IMR-90 (cell line): ENCODE results near the gene CHRM5. TPM values are rescaled to one million over a fixed set of nuclear protein-coding genes. Genes with fewer than 3 reads are reported as not detected.

Source experiments
- ATAC-seq: fragments of 200-7000 bp; cut with Tn5 transposase; 2 replicates; pipeline ENCODE4 v1.9.1; 2020; ENCODE audit warnings: low read depth, mild to moderate bottlenecking, moderate library complexity
- BruUV-seq: library from RNA; stranded (reverse); fragments of 400-500 nt; replicated peaks from 2 replicates; lab custom pipeline; 2021; lab: Mats Ljungman, UMichigan
- CTCF ChIA-PET: fragments of 300-600 bp; formaldehyde crosslinking; extraction: SDS; loops from one replicate; lab custom pipeline; 2021; ENCODE audit warnings: antibody characterized with exemption; lab: Yijun Ruan, JAX
- POLR2A ChIA-PET: fragments of 300-600 bp; sonication (Branson Sonifier 250); formaldehyde crosslinking; loops from one replicate; lab custom pipeline; 2022; ENCODE audit warnings: antibody characterized with exemption; ENCODE audit not compliant: unreplicated experiment; lab: Charles Lee
- DNase-seq: peaks from one replicate; pipeline ENCODE4 v3.0.0; 2013
- H2AFZ ChIP-seq: replicated peaks from 2 replicates; pipeline ENCODE3; 2013; ENCODE audit warnings: low read length, mild to moderate bottlenecking; ENCODE audit not compliant: poor library complexity
- H2AK5ac ChIP-seq: 2 replicates; pipeline ENCODE4 v1.6.1; 2013; ENCODE audit warnings: low read depth, low read length, inconsistent platforms
- H2AK9ac ChIP-seq: replicated peaks from 2 replicates; pipeline ENCODE3; 2013; ENCODE audit warnings: mild to moderate bottlenecking, low read depth, low read length, moderate library complexity; ENCODE audit not compliant: poor library complexity
- H2BK120ac ChIP-seq: 2 replicates; pipeline ENCODE4 v1.6.1; 2013; ENCODE audit warnings: low read depth, low read length, inconsistent platforms
- H2BK15ac ChIP-seq: 3 replicates; pipeline ENCODE4 v1.6.1; 2013; ENCODE audit warnings: low read depth, low read length, inconsistent platforms
- H2BK20ac ChIP-seq: 2 replicates; pipeline ENCODE4 v1.6.1; 2013; ENCODE audit warnings: low read depth, mild to moderate bottlenecking, inconsistent platforms, low read length, moderate library complexity
- H2BK5ac ChIP-seq: 2 replicates; pipeline ENCODE4 v1.6.1; 2013; ENCODE audit warnings: mild to moderate bottlenecking, low read depth, low read length, inconsistent platforms; ENCODE audit not compliant: poor library complexity, severe bottlenecking
- H3K14ac ChIP-seq: replicated peaks from 2 replicates; pipeline ENCODE4 v1.6.1; 2013; ENCODE audit warnings: low read depth, low read length, inconsistent platforms
- H3K18ac ChIP-seq: 2 replicates; pipeline ENCODE4 v1.6.1; 2013; ENCODE audit warnings: low read depth, low read length, control low read depth
- H3K23ac ChIP-seq: 2 replicates; pipeline ENCODE4 v1.6.1; 2013; ENCODE audit warnings: low read depth, low read length, inconsistent platforms
- H3K27ac ChIP-seq: 2 replicates; pipeline ENCODE4 v1.5.1; 2013; ENCODE audit warnings: mild to moderate bottlenecking, control low read depth, low read length; ENCODE audit not compliant: insufficient read depth
- H3K27me3 ChIP-seq: 2 replicates; pipeline ENCODE4 v1.6.1; 2013; ENCODE audit warnings: low read length; ENCODE audit not compliant: control insufficient read depth, insufficient read depth
- H3K36me3 ChIP-seq: 2 replicates; pipeline ENCODE4 v1.6.1; 2013; ENCODE audit warnings: low read length, mixed read lengths; ENCODE audit not compliant: control insufficient read depth, insufficient read depth
- H3K4ac ChIP-seq: 2 replicates; pipeline ENCODE4 v1.6.1; 2013; ENCODE audit warnings: low read depth, low read length, inconsistent platforms
- H3K4me1 ChIP-seq: 2 replicates; pipeline ENCODE4 v1.6.1; 2013; ENCODE audit warnings: low read length, mixed read lengths; ENCODE audit not compliant: control insufficient read depth, insufficient read depth
- H3K4me2 ChIP-seq: 2 replicates; pipeline ENCODE4 v1.6.1; 2013; ENCODE audit warnings: low read depth, mild to moderate bottlenecking, control low read depth, low read length, moderate library complexity
- H3K4me3 ChIP-seq: 2 replicates; pipeline ENCODE4 v1.5.1; 2013; ENCODE audit warnings: low read depth, mild to moderate bottlenecking, control low read depth, low read length, moderate library complexity; ENCODE audit not compliant: insufficient read depth
- H3K56ac ChIP-seq: 2 replicates; pipeline ENCODE4 v1.6.1; 2013; ENCODE audit warnings: low read length, inconsistent platforms; ENCODE audit not compliant: insufficient read depth; ENCODE audit errors: extremely low read depth
- H3K79me1 ChIP-seq, 2 experiments: 2 replicates each; pipeline ENCODE4 v1.6.1; 2013; ENCODE audit warnings: low read length in 2 of 2, inconsistent platforms in 1 of 2, low read depth in 1 of 2
- H3K9ac ChIP-seq: 2 replicates; pipeline ENCODE4 v1.6.1; 2013; ENCODE audit warnings: low read depth, low read length, control low read depth
- H3K9me1 ChIP-seq: 2 replicates; pipeline ENCODE4 v1.6.1; 2013; ENCODE audit warnings: low read length, inconsistent platforms; ENCODE audit not compliant: insufficient read depth
- H3K9me3 ChIP-seq: 2 replicates; pipeline ENCODE4 v1.6.1; 2013; ENCODE audit warnings: low read length; ENCODE audit not compliant: control insufficient read depth, insufficient read depth
- H4K20me1 ChIP-seq: 2 replicates; pipeline ENCODE4 v1.6.1; 2013; ENCODE audit warnings: low read length, inconsistent platforms; ENCODE audit not compliant: insufficient read depth
- H4K5ac ChIP-seq: 2 replicates; pipeline ENCODE4 v1.6.1; 2013; ENCODE audit warnings: mild to moderate bottlenecking, low read depth, low read length, control low read depth
- H4K8ac ChIP-seq, 2 experiments: 2 replicates each; pipeline ENCODE4 v1.6.1; 2013; ENCODE audit warnings: low read depth in 2 of 2, low read length in 2 of 2, control low read depth in 1 of 2, inconsistent platforms in 1 of 2
- H4K91ac ChIP-seq: 2 replicates; pipeline ENCODE4 v1.6.1; 2013; ENCODE audit warnings: low read depth, low read length, inconsistent platforms; ENCODE audit not compliant: insufficient read depth
- BHLHE40 ChIP-seq: fragments of 150-350 bp; IDR thresholded peaks from 2 replicates; pipeline ENCODE4 v1.6.1; 2016; ENCODE audit warnings: mild to moderate bottlenecking, low read depth, low read length
- CHD1 ChIP-seq: IDR thresholded peaks from 2 replicates; pipeline ENCODE4 v1.6.1; 2012; ENCODE audit warnings: low read depth, low read length, improper control_type of control experiment
- CTCF ChIP-seq: conservative IDR thresholded peaks from 2 replicates; pipeline ENCODE4 v1.5.1; 2012; ENCODE audit warnings: mild to moderate bottlenecking, low read depth, low read length, improper control_type of control experiment
- FOS ChIP-seq: fragments of 150-350 bp; IDR thresholded peaks from 2 replicates; pipeline ENCODE4 v1.6.1; 2016; ENCODE audit warnings: low read depth, low read length
- MAZ ChIP-seq: IDR thresholded peaks from 2 replicates; pipeline ENCODE4 v1.6.1; 2012; ENCODE audit warnings: low read depth, mild to moderate bottlenecking, low read length, improper control_type of control experiment, moderate library complexity, borderline replicate concordance
- NFE2L2 ChIP-seq: fragments of 150-350 bp; IDR thresholded peaks from 2 replicates; pipeline ENCODE4 v1.6.1; 2016; ENCODE audit warnings: low read depth, mild to moderate bottlenecking, low read length
- POLR2A ChIP-seq: IDR thresholded peaks from 2 replicates; pipeline ENCODE4 v1.6.1; 2012; ENCODE audit warnings: mild to moderate bottlenecking, low read depth, low read length
- RAD21 ChIP-seq: IDR thresholded peaks from 2 replicates; pipeline ENCODE4 v1.6.1; 2012; ENCODE audit warnings: low read length, improper control_type of control experiment
- RCOR1 ChIP-seq: IDR thresholded peaks from 2 replicates; pipeline ENCODE4 v1.6.1; 2012; ENCODE audit warnings: mild to moderate bottlenecking, low read length, improper control_type of control experiment; ENCODE audit not compliant: insufficient replicate concordance
- SMC3 ChIP-seq: fragments of 150-350 bp; IDR thresholded peaks from 2 replicates; pipeline ENCODE4 v1.6.1; 2016; ENCODE audit warnings: low read depth, mild to moderate bottlenecking, antibody characterized with exemption, low read length, moderate library complexity
- WGBS, 2 experiments: methylation state at CpG; one replicate each; pipeline versions ENCODE4 v1.1.5 to v1.1.7; 2013; ENCODE audit warnings: missing lambda C conversion rate in 2 of 2; ENCODE audit not compliant: insufficient read length in 1 of 2; ENCODE audit errors: extremely low coverage in 2 of 2; 5-methylcytosine and 5-hydroxymethylcytosine counted together
- dilution Hi-C: fragments of 300-500 bp; cut with HindIII; formaldehyde crosslinking; loops from one replicate; pipeline ENCODE4 v1.14.3; 2018; ENCODE audit warnings: low sequenced_read_pairs; ENCODE audit not compliant: unreplicated experiment
- in situ Hi-C: fragments of 300-500 bp; cut with MboI; formaldehyde crosslinking; loops from 3 replicates; pipeline ENCODE4 v1.14.3; 2019; ENCODE audit warnings: low sequenced_read_pairs, inconsistent platforms, mixed read lengths
- intact Hi-C: fragments of 100-400 bp; cut with micrococcal nuclease; formaldehyde crosslinking; loops from 2 replicates; pipeline ENCODE4 v1.10.0; 2022
- polyA plus RNA-seq, 3 experiments: library from polyadenylated mRNA; depleted of rRNA; stranded (reverse); fragments of >200 nt; gene quantifications; 2 replicates each; pipeline ENCODE4 v1.2.3, GENCODE V29; 2012; ENCODE audit warnings: low replicate concordance in 1 of 3
- total RNA-seq: library from RNA; depleted of rRNA; stranded (reverse); fragments of >200 nt; gene quantifications from 2 replicates; pipeline ENCODE4 v1.2.3, GENCODE V29; 2012
- TF ChIP-seq, protein P1 (sequence below): fragments of 150-350 bp; IDR thresholded peaks from 2 replicates; pipeline ENCODE4 v1.6.1; 2017; ENCODE audit warnings: mild to moderate bottlenecking, antibody characterized with exemption, low read length, low read depth

The CHRM5 gene
- total and polyA plus RNA-seq, 2 of the 4 experiments (the other 2 are of a cell fraction): under 0.01 to 0.03 TPM

DNA sequence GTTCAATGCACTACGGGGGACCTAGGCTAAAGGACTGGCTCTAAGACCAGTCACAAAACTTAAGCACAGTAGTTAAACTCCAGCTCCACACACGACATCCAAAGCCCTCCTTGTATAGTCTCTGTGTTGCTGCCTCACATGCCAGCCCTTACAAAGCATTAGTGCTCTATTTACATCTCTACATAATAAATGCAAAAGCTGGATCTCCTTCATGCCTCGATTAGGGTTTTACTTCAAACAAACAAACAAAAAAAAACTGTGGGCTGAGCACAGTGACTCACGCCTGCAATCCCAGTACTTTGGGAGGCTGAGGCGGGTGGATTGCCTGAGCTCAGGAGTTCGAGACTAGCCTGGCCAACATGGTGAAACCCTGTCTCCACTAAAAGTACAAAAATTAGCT is 143.2 kb downstream of the CHRM5 start (continued):
- TF ChIP-seq CTCF (no peak), RCOR1 (no peak), FOS (no peak)

GRCh38 chr15:34114215-34114614 is 145.9 kb downstream of the CHRM5 start:
- H2BK15ac ChIP-seq: no peak overlapping the region
- H4K91ac ChIP-seq: no peak overlapping the region
- H4K5ac ChIP-seq: no peak overlapping the region
- in situ Hi-C loops (loop anchor here (25.0 kb wide), 1 partner anchor 473 kb away; the partner anchor contains the start of gene GOLGA8B), intact Hi-C loops (no loop called here), dilution Hi-C loops (no loop called here)
- no peak overlapping the region; the same call in 1 of the 2 replicates for H3K56ac ChIP-seq
- H3K18ac ChIP-seq: no peak overlapping the region
- no peaks in the 10 kb centered on the region for H3K9me1 ChIP-seq
- no peaks in the 10 kb centered on the region; the same call in 1 of the 2 replicates for H3K4me1 ChIP-seq
- no peak for ATAC-seq
- no peak overlapping the region for H4K8ac ChIP-seq
- BruUV-seq: no TSS peak
- H3K4me2 ChIP-seq: no peak overlapping the region
- no peak overlapping the region for H2AK5ac ChIP-seq
- no CpG with 5 or more reads among the region's 2 CpGs for WGBS, 2 experiments
- no peak overlapping the region for H3K14ac ChIP-seq
- H3K36me3 ChIP-seq: no peaks in the 10 kb centered on the region
- no peaks in the 10 kb centered on the region for H3K9me3 ChIP-seq
- H3K9ac ChIP-seq: no peak overlapping the region
- ChIA-PET POLR2A (no interaction called here), CTCF (no interaction called here)
- no peaks in the 10 kb centered on the region for H4K20me1 ChIP-seq
- no peak overlapping the region for H3K4me3 ChIP-seq
- DNase-seq: no peak
- no peaks in the 10 kb centered on the region for H3K79me1 ChIP-seq
- H2AFZ ChIP-seq: no peak overlapping the region
- no peak overlapping the region for H3K27ac ChIP-seq
- no peak overlapping the region for H3K23ac ChIP-seq
- no peak overlapping the region for H2AK9ac ChIP-seq
- H2BK5ac ChIP-seq: no peak overlapping the region
- no peak overlapping the region for H2BK20ac ChIP-seq
- H3K4ac ChIP-seq: no peak overlapping the region
- no peaks in the 10 kb centered on the region for H3K27me3 ChIP-seq
- no peak overlapping the region for H2BK120ac ChIP-seq
- TF ChIP-seq BHLHE40 (no peak), SMC3 (no peak), RCOR1 (no peak), POLR2A (no peak), NFE2L2 (no peak), CHD1 (no peak), RAD21 (no peak), MAZ (no peak), CTCF (no peak)
- TF ChIP-seq, protein P1, sequence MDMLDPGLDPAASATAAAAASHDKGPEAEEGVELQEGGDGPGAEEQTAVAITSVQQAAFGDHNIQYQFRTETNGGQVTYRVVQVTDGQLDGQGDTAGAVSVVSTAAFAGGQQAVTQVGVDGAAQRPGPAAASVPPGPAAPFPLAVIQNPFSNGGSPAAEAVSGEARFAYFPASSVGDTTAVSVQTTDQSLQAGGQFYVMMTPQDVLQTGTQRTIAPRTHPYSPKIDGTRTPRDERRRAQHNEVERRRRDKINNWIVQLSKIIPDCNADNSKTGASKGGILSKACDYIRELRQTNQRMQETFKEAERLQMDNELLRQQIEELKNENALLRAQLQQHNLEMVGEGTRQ: no peak
